GM12872 (cell line): ENCODE data around the gene UPK3B.
A peak's percentile ranks its signal among the peaks of the same experiment; 100 is the strongest.
"Not testable (repeated sequence)": the region's sequence is repeated elsewhere in the genome, so short reads cannot be mapped to it uniquely, and the experiment has no call there.

Experiments
- TF ChIP-seq, protein P1 (sequence below): IDR thresholded peaks from 3 replicates; pipeline ENCODE4 v1.5.1; 2011; ENCODE audit warnings: low read depth, mild to moderate bottlenecking, low read length, moderate library complexity; ENCODE audit not compliant: insufficient read depth

The UPK3B gene

DNA sequence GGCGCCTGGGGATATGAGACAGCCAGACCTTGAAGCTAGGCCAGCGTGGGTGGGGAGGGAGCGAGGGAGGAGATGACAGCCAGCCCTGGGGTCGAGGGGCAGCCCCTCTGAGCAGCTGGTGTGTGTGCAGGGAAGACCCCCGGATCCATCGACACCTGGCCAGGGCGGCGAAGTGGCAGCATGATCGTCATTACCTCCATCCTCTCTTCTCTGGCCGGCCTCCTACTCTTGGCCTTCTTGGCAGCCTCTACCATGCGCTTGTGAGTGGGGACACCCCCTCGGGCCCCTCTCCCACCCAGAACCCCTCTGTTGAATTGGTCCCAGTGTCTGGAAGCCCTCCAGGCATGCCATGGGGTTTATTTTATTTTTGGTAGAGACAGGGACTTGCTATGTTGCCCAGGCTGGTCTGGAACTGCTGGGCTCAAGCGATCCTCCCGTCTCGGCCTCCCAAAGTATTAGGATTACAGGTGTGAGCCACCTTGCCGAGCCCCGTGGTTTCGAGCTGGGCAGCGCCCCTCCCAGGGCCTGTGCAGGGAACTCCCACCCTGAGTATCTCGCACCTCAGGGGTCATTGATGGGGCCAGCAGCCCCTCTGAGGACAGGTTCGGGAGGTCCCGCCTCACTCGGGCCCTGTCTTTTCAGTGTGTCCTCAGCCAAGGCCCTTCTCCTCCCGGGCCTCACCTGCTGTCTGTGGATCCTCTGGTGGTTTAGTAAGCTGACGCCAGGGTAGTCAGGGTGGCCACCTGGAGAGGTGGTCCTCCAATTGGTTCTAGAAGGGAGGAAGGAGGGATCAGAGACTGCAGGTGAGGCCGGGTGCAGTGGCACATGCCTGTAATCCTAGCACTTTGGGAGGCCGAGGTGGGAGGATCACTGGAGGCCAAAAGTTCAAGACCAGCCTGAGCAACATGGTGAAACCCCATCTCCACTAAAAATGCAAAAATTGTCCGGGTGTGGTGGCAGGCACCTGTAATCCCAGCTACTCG is 3.8 kb downstream of the UPK3B start:
- TF ChIP-seq, protein P1, sequence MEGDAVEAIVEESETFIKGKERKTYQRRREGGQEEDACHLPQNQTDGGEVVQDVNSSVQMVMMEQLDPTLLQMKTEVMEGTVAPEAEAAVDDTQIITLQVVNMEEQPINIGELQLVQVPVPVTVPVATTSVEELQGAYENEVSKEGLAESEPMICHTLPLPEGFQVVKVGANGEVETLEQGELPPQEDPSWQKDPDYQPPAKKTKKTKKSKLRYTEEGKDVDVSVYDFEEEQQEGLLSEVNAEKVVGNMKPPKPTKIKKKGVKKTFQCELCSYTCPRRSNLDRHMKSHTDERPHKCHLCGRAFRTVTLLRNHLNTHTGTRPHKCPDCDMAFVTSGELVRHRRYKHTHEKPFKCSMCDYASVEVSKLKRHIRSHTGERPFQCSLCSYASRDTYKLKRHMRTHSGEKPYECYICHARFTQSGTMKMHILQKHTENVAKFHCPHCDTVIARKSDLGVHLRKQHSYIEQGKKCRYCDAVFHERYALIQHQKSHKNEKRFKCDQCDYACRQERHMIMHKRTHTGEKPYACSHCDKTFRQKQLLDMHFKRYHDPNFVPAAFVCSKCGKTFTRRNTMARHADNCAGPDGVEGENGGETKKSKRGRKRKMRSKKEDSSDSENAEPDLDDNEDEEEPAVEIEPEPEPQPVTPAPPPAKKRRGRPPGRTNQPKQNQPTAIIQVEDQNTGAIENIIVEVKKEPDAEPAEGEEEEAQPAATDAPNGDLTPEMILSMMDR: no peak

DNA sequence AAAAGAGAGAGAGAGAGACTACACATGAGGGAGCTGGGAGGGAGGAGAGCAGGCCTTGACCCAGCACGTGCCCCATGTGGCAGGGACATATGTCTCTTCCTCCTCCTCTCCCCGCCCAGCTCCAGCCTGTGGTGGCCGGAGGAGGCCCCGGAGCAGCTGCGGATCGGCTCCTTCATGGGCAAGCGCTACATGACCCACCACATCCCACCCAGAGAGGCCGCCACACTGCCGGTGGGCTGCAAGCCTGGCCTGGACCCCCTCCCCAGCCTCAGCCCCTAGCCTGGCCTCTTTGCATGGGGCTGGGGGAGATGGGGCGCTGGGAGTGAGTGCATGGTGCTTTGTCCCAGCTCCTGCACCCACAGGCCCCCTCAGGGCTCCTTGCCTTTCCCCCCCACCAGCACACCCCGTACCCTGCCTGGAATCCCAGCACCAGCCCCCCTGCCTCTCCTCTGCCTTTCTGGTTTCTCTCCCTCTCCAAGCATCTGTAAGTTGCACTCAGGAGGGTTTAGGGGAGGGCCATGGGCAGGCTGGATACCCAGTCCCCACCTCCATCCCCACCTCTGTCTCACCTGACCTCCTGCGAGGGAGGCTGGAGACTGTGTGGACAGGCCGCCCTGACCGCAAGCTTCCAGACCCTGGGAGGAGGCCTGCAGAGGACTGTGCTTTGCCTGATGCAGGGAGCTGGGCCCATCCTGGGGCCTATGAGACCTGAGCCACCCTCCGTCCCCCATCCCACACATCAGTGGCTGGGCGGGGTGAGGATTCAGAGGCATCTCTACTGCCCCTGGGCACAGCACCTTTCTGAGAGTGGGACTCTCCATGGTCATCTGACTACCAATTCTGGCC is 4.8 kb downstream of the UPK3B start:
- TF ChIP-seq, protein P1: no peak

DNA sequence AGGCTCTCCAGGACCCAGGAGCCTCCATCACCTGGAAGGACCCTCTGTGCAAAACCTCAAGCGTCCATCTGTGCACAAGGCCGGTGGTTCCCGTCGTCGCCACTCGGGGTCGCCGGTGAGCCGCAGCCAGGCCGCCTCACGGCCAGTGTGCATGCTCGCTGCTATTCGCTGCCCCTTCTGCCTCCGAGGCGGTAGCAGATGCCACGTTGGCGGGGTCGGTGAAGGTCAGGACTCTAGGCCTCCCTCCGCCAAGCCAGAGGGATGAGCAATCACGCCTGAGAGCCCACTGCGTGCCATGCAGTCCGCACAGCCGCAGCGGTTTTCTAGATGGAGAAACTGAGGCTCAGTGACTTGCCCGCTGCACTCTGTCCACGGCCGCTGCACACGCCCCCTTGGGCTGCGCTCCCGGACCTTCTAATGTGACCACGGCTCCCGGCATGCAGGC is 5.7 kb downstream of the UPK3B start:
- TF ChIP-seq, protein P1: peak; percentile 89

DNA sequence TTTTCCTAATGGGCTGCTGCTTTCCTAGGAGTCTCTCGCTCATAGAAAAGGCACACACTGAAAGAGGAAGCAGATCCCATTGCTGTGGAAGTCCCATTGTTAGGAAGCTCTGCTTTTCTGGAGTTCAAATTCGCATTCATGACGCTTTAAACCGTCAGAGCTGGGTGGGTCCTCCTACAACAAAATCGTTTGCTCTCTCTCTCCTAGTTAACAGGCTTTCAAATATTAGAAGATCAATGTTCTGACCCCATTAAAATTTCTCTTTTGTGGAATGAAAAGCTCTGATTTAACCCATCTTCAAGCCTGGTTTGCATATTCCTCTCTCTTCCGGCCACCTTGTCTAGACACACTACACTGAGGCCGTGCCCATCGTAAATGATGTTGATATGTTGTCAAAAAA is 32.8 kb downstream of the UPK3B start, which contains the start of gene SPDYE16:
Gene SPDYE16, minus strand, starts transcription at position 101 of the 400 bp plus-strand sequence. CDS start 1,838 bp downstream, outside the sequence.
- TF ChIP-seq, protein P1: not testable (repeated sequence)
